GM12892 (cell line): ENCODE measurements around the gene NHLRC2. TPM values are rescaled to one million over a fixed set of nuclear protein-coding genes. Genes with fewer than 3 reads are reported as not detected.
A peak's percentile ranks its signal among the peaks of the same experiment; 100 is the strongest.
"Not testable (repeated sequence)": the region's sequence is repeated elsewhere in the genome, so short reads cannot be mapped to it uniquely, and the experiment has no call there.

ENCODE experiments used
- DNase-seq: peaks from one replicate; pipeline ENCODE4 v3.0.0; 2011; ENCODE audit not compliant: insufficient read length
- FAIRE-seq: peaks from 2 replicates; lab custom pipeline; 2011; peaks lifted over from hg19 to GRCh38; lab: Jason Lieb, UNC
- POLR2A ChIP-seq: IDR thresholded peaks from 2 replicates; pipeline ENCODE4 v1.6.1; 2011; ENCODE audit warnings: low read depth, low read length, control low read depth
- POLR2AphosphoS5 ChIP-seq: IDR thresholded peaks from 2 replicates; pipeline ENCODE4 v1.6.1; 2011; ENCODE audit warnings: low read depth, low read length, control low read depth
- TAF1 ChIP-seq: IDR thresholded peaks from 2 replicates; pipeline ENCODE4 v1.6.1; 2011; ENCODE audit warnings: low read depth, mild to moderate bottlenecking, control low read depth, low read length, borderline replicate concordance
- polyA plus RNA-seq: library from polyadenylated mRNA; unstranded; fragments of >200 nt; gene quantifications from one replicate; pipeline ENCODE4 v1.2.1, GENCODE V29; 2012; ENCODE audit warnings: missing spikeins, inconsistent platforms; ENCODE audit not compliant: missing spikeins

NHLRC2 gene
- polyA plus RNA-seq, result 11.5 TPM

DNA sequence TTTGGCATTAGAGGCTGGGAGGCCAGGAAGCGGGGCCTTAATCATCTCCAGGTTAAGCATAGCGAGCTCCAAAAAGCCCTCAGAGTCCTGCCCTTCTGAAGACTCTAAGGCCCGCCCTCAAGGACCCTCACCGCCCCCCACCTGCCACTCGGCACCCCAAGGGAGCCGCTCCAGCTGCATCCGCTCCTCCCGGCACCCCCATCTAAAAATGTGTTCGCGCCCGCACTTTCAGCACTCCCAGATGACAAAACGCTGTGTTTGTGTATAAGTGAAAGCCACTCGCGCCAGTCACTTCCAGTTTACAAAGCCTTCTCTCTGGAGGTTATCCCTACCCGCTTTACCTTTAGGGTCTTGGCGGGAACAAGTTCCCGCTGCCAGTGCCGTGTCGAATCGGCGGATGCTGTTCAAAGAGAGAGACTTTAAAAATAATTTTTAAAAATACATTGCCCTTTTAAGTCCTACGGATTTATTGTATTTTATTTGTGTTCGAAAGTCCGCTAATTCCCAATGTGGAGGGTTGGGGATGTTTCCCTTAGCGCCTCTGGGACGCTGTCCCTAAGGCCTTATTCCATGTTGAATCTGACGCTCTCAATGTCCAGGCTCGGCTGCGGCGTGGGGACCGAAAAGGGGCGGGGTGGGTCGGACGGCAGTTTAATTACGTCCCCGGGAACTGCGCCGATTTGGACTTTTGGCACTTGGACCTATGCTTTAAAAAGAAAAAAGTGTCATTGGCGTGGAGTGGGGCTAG lies at the start of gene NHLRC2, which contains the start of gene DCLRE1A:
TSS of gene NHLRC2 (plus strand) at position 649 of the 748 bp plus-strand sequence. CDS start 212 bp downstream, outside the sequence.
TSS of gene DCLRE1A (minus strand) at position 70 of the 748 bp plus-strand sequence. CDS start 900 bp downstream, outside the sequence.
- TF ChIP-seq TAF1 (no peak), POLR2A (no peak; the same call in 1 of the 2 replicates), POLR2AphosphoS5 (no peak)
- FAIRE-seq, result peak; percentile 67
- peak; percentile 36 for DNase-seq

DNA sequence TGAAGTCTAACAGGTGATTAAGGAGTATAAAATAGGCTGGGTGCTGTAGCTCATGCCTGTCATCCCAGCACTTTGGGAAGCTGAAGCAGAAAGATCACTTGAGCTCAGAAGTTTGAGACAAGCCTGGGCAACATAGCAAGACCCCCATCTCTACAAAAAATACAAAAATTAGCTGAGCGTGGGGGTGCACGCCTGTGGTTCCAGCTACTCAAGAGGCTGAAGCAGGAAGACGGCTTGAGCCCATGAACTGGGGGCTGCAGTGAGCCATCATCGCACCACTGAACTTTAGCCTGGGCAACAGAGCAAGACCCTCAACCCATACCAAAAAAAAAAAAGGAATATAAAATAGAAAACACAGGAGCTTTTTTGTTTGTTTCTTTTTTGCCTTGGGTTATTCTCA lies 48.0 kb upstream of the NHLRC2 start:
- DNase-seq, result no peak
- no peak for FAIRE-seq
- no peak for TF ChIP-seq POLR2A

- no peak for FAIRE-seq
- no peak for DNase-seq
- TF ChIP-seq TAF1 (no peak), POLR2A (no peak), POLR2AphosphoS5 (no peak)
These were observed 46.3 kb upstream of the NHLRC2 start for GRCh38 chr10:113808168-113808567.

DNA sequence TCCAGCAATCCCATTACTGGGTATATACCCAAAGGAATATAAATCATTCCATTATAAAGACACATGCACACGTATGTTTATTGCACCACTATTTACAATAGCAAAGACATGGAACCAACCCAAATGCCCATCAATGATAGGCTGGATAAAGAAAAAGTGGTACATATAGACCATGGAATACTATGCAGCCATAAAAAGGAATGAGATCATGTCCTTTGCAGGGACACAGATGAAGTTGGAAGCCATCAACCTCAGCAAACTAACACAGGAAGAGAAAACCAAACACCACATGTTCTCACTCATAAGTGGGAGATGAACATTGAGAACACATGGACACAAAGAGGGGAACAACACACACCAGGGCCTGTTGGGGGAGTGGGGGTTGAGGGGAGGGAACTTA lies 39.8 kb upstream of the NHLRC2 start:
- not testable (repeated sequence) for FAIRE-seq, DNase-seq

DNA sequence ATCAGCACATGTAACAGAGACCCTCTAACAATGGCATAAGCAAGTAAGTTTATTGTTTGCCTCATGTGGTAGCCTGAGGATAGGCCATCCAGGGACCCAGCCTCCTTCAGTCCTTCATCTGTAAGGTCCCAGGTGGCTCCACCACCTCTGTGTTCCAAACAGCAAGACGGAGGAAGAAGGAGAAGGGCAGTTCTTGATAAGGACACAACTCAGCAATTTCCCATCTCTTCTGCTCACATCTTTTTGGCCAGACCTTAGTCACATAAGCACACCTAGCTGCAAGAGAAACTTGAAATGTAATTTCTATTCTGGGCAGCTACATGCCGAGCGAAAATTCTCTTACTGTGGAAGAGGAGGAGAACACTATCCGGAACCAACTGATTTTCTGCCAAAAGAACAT lies 34.5 kb upstream of the NHLRC2 start:
- no peak for FAIRE-seq
- TF ChIP-seq POLR2A (no peak), POLR2AphosphoS5 (no peak), TAF1 (no peak)
- no peak for DNase-seq

GRCh38 chr10:113820507-113820906 lies 34.0 kb upstream of the NHLRC2 start:
- DNase-seq, result no peak
- FAIRE-seq, result no peak
- no peak for TF ChIP-seq POLR2A
- TF ChIP-seq TAF1, result no peak
- TF ChIP-seq POLR2AphosphoS5, result no peak

DNA sequence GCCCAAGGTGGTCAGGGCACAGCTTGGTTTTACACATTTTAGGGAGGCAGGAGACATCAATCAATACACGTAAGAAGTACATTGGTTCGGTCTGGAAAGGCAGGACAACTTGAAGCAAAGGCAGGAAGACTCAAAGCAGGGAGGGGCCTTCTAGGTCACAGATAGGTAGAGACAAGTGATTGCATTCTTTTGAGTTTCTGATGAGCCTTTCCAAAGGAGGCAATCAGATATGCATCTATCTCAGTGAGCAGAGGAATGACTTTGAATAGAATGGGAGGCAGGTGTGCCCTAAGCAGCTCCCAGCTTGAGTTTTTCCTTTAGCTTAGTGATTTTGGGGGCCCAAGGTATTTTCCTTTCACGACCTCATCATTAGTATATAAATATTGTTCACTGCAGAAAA lies 33.2 kb upstream of the NHLRC2 start:
- DNase-seq, result not testable (repeated sequence)

GRCh38 chr10:113822174-113822573 lies 32.3 kb upstream of the NHLRC2 start:
- no peak for FAIRE-seq
- TF ChIP-seq TAF1, result no peak
- TF ChIP-seq POLR2A, result no peak
- TF ChIP-seq POLR2AphosphoS5, result no peak
- DNase-seq, result no peak

More for the DNA sequence above, 33.2 kb upstream of the NHLRC2 start:
- FAIRE-seq, result not testable (repeated sequence)

GRCh38 chr10:113823389-113823788 lies 31.1 kb upstream of the NHLRC2 start:
- FAIRE-seq, result no peak
- DNase-seq, result no peak
- no peak for TF ChIP-seq POLR2AphosphoS5
- no peak for TF ChIP-seq TAF1
- no peak for TF ChIP-seq POLR2A

- FAIRE-seq, result no peak
- TF ChIP-seq TAF1, result no peak
- no peak for TF ChIP-seq POLR2A
- TF ChIP-seq POLR2AphosphoS5, result no peak
- no peak for DNase-seq
These were observed 28.7 kb upstream of the NHLRC2 start for GRCh38 chr10:113825791-113826190.

DNA sequence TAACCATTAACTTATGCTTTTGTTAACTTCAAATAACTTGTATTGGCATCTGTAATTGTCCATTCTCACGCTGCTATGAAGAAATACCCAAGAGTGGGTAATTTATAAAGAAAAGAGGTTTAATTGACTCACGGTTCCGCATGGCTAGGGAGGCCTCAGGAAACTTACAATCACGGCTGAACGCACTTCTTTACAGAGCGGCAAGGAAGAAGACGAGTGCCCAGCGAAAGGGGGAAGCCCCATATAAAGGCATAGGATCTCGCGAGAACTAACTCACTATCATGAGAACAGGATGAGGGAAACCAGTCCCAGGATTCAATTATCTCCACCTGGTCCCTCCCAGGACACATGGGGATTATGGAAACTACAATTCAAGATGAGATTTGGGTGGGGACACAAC lies 25.9 kb upstream of the NHLRC2 start:
- not testable (repeated sequence) for DNase-seq, FAIRE-seq

DNA sequence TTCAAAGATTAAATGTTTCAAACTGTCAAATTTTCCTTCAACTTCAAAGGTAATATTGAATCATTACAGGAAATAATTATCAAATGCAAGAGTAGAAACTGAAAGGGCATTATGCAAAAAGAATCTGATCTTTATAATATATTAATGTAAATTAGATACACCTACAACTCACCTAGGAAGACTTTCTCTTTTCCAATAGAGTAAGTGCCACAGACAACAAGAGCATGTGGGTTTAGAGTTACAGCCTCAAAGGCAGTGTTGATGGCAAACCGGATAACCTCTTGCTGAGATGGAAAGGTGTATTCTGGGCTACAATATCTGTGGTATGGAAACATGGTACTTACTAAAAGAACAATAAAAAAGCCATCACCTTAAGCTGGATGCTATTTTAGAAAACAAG lies 12.3 kb upstream of the NHLRC2 start:
- TF ChIP-seq TAF1, result no peak
- no peak for TF ChIP-seq POLR2AphosphoS5
- TF ChIP-seq POLR2A, result no peak
- DNase-seq (no peak), FAIRE-seq (no peak)

DNA sequence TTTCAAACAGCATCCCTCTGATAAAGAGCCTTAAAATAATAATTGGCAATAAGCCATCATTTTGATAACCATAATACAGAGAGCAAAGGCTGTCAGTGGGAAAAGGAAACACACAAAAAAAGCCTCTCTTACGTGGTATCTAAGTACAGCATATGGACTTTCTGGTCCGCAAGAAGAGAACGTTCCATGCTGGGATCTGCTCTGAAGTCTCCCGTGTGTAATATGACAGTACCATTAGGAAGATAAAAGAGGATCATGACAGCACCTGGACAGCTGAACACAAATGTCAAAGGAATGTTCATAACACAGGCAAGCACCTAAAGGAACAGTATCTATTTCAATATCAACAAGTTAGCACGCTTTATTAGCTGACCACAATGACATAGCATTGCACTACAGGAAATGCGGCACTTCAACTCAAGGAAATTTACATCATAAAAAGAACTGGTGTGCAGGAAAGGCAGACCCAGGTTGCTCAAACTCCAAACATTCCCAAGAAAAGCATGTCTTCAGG lies 10.4 kb upstream of the NHLRC2 start:
- DNase-seq (no peak), FAIRE-seq (peak; percentile 71)
- no peak for TF ChIP-seq POLR2AphosphoS5
- no peak for TF ChIP-seq POLR2A
- TF ChIP-seq TAF1, result no peak
